Mesenteric fat pad (tissue), 1 donor: ENCODE data around the gene LSM7. TPM values are rescaled to one million over a fixed set of nuclear protein-coding genes. Genes with fewer than 3 reads are reported as not detected.

Experiments
- DNase-seq: peaks from one replicate; pipeline ENCODE4 v3.0.0-alpha.2; 2020; ENCODE audit warnings: low spot score
- total RNA-seq: library from RNA; stranded (reverse); fragmentation: NEBNext Ultra II Directional; extraction: Animal tissue kit (Norgen Biotek cat#: 25700); gene quantifications from one replicate; pipeline ENCODE4 v1.2.1, GENCODE V29; 2021
- donor health status: DM: yes; HTN: yes; CAD: no.

The LSM7 gene
- total RNA-seq, 1 donor from 2014 or later, result 49.6 TPM

GRCh38 chr19:2325281-2326046 lies 2.9 kb downstream of the LSM7 start:
- no peak for DNase-seq

GRCh38 chr19:2324220-2324948 lies 4.0 kb downstream of the LSM7 start:
- DNase-seq, result no peak

- DNase-seq, result no peak
These were observed 4.7 kb downstream of the LSM7 start for GRCh38 chr19:2323707-2324106.

DNA sequence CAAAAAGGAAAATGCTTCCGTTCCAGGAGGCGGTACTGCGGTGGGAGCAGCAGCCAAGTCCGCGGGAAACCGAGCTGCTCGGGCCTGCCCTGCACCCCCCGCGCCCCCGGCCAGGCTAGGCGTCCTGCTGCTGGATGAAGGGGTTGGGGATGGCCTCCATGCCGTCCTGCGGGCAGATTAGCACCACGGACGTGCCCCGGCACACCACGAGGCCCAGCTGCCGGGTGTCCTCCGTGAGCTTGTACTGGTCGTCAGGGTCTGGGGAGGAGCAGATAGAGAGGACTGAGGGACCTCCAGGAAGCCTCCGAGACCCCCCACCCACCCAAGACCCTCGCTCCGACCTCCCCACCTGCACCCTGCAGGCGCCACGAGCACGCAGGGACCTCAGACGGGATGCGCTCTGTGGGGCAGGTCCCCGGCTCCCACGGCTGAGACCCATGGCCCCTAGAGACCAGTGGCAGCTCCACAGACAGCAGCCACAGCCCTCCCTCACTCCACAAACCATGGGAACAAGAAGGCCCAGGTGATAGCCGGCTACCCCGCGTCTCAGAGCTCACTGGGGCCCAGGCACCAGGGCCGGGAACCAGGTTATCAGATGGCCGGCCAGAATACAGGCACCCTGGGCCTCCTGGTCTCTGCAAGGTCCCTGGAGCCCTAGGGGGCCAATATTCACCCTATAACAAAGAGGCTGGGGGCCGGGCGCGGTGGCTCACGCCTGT lies 6.7 kb downstream of the LSM7 start:
- no peak for DNase-seq

GRCh38 chr19:2320939-2321338 lies 7.4 kb downstream of the LSM7 start:
- DNase-seq, result no peak

GRCh38 chr19:2320049-2320448 lies 8.3 kb downstream of the LSM7 start:
- DNase-seq, result no peak

- no peak for DNase-seq
These were observed 8.8 kb downstream of the LSM7 start for GRCh38 chr19:2319551-2319950.

DNA sequence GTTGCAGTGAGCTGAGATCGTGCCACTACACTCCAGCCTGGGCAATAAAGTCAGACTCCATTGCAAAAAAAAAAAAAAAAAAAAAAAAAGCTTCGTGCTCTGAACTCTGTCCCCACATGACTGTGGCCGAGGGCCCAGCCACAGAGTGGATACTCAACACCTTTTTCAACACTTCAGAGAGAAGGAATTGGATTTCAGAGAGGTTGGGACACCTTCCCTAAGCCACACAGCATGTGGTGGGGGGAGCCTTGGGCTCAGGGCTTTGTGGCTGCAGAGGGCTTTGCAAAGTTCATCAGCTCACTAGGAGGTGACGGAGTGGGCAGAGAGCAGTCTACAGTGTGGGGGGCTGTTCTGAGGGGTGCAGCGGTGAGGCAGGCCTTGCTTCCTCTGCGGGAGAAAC lies 9.5 kb downstream of the LSM7 start:
- no peak for DNase-seq

- no peak for DNase-seq
These were observed 10.6 kb downstream of the LSM7 start for GRCh38 chr19:2317756-2318155.

DNA sequence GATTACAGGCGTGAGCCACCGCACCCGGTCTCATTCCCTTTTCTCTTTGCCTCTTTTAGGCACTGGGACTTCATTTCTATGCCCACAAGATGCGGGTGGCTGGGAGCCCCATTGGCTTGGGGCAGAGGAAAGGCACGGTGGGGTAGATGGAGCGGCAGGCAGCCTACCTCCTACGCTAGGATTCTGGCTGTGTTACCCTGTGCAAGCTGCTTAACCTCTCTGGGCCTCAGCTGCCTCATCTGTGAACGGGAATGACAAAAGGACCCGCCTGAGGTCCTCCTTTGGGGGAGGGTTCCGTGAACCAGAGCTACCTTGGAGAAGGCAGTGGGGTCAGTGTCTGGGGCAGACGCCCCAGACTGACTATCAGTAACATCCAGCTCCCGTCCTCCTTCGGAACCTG lies 11.1 kb downstream of the LSM7 start:
- no peak for DNase-seq

- DNase-seq, result peak; percentile 92
These were observed 12.5 kb downstream of the LSM7 start for GRCh38 chr19:2315818-2316353.

- no peak for DNase-seq
These were observed 13.1 kb downstream of the LSM7 start for GRCh38 chr19:2315121-2315817.

DNA sequence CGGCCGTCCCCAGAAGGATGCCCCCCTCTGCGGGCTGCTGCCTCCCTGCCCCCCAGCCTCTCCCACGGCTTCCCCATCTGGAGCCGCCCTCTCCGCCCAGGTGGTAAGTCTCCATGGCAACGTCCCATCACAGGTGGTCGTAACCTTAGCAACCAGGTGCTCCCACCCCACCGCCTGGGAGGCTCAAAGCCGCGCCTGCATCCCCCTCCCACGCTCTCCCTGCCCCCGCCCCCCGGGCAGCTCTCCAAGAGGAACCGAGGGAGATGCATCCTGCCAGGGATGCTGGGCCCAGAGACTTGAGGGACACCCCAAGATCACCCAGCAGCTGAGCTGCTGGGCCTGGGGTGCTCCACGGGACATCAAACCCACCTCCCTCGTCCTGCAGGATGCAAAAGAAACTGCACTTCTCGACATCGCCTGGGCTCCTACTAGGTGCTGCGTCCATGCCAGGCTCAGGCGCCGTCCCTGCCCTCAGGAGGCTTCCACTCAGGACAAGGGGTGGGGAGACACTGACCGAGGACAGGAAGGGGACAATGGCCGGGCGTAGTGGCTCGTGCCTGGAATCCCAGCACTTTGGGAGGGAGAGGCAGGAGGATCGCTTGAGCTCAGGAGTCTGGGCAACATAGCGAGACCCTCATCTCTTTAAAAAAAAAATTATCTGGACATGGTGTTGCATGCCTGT lies 15.4 kb downstream of the LSM7 start:
- DNase-seq, result no peak

DNA sequence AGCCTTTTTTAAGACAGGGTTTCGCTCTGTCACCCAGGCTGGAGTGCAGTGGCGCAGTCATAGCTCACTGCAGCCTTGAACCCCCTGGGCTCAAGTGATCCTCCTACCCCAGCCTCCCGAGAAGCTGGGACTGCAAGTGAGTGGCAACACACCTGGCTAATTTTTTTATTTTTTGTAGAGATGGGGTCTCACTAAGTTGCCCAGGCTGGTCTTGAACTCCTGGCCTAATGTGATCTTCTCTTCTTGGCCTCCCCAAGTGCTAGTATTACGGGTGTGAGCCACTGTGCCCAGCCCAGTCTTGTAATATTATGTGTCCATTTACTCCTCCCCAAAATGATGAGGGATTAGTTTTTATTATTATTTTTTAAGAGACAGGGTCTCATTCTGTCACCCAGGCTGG lies 17.3 kb downstream of the LSM7 start:
- DNase-seq, result no peak

- no peak for DNase-seq
These were observed 18.5 kb downstream of the LSM7 start for GRCh38 chr19:2309734-2310362.

GRCh38 chr19:2308114-2308556 lies 20.3 kb downstream of the LSM7 start, which contains the start of gene LINGO3:
Gene LINGO3, minus strand, starts transcription at chr19:2308154. Its CDS starts 16,378 bp downstream, at chr19:2291776.
- DNase-seq, result no peak

DNA sequence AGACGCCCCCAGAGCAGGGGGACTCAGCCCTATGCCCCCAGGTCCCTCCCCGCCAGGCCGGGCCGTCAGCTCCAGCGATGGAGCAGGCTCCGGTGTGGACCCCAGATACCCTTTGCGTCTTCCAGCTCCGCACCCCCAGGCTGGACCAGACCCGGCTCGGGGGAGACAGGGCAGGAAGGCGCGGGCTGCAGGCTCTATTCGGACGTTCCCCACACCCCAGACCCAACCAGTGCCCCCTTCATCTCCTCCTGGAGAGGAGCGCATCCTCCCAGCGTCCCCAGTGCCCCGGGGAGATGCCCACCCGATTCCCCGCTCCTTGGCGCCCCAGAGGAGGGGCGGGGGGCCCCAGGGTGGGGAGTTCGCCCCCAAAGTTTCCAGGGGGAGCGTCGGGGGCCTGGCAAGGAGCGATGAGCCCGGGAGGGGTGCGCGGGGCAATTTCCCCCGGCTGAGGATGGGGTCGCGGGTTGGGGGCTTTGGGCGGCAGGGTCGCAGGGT lies 20.8 kb downstream of the LSM7 start:
- DNase-seq, result no peak

- no peak for DNase-seq
These were observed 21.4 kb downstream of the LSM7 start for GRCh38 chr19:2306971-2307370.

GRCh38 chr19:2306281-2306806 lies 22.0 kb downstream of the LSM7 start:
- no peak for DNase-seq
